ENCODE measurements around the gene CDK17.
"Not testable (repeated sequence)": the region's sequence is repeated elsewhere in the genome, so short reads cannot be mapped to it uniquely, and the experiment has no call there.

The CDK17 gene

GRCh38 chr12:96365604-96366380 is 34.4 kb downstream of the CDK17 start:
- H3K9me3 Mint-ChIP-seq, result no peaks in the 10 kb centered on the region
- peaks cover 5% of the 10 kb centered on the region for H3K36me3 Mint-ChIP-seq (ENCODE audit: low read depth)

GRCh38 chr12:96364092-96364700 is 36.0 kb downstream of the CDK17 start:
- Mint-ChIP-seq H3K27ac (no peak overlapping the region), H3K4me1 (ENCODE audit: low read depth) (peaks cover 25% of the 10 kb centered on the region), H3K4me3 (no peak overlapping the region), H3K36me3 (ENCODE audit: low read depth) (peaks cover 5% of the 10 kb centered on the region), H3K9me3 (no peaks in the 10 kb centered on the region), H3K27me3 (ENCODE audit: low read depth) (no peaks in the 10 kb centered on the region)

More at GRCh38 chr12:96365604-96366380, 34.4 kb downstream of the CDK17 start:
- H3K4me1 Mint-ChIP-seq (ENCODE audit: low read depth), result peaks cover 22% of the 10 kb centered on the region
- H3K27ac Mint-ChIP-seq, result no peak overlapping the region
- H3K27me3 Mint-ChIP-seq (ENCODE audit: low read depth), result no peaks in the 10 kb centered on the region
- no peak overlapping the region for H3K4me3 Mint-ChIP-seq

GRCh38 chr12:96361074-96361473 is 39.2 kb downstream of the CDK17 start:
- H3K36me3 Mint-ChIP-seq (ENCODE audit: low read depth), result no peaks in the 10 kb centered on the region
- H3K9me3 Mint-ChIP-seq, result no peaks in the 10 kb centered on the region
- peaks cover 23% of the 10 kb centered on the region for H3K4me1 Mint-ChIP-seq (ENCODE audit: low read depth)
- no peak overlapping the region for H3K4me3 Mint-ChIP-seq
- H3K27me3 Mint-ChIP-seq (ENCODE audit: low read depth), result no peaks in the 10 kb centered on the region
- H3K27ac Mint-ChIP-seq, result no peak overlapping the region

- Mint-ChIP-seq H3K36me3 (ENCODE audit: low read depth) (no peaks in the 10 kb centered on the region), H3K4me3 (no peak overlapping the region), H3K9me3 (no peaks in the 10 kb centered on the region), H3K27me3 (ENCODE audit: low read depth) (no peaks in the 10 kb centered on the region), H3K4me1 (ENCODE audit: low read depth) (peaks cover 23% of the 10 kb centered on the region), H3K27ac (no peak overlapping the region)
Observed at GRCh38 chr12:96360550-96360949, 39.7 kb downstream of the CDK17 start.

GRCh38 chr12:96359328-96359727 is 40.9 kb downstream of the CDK17 start:
- Mint-ChIP-seq H3K4me3 (no peak overlapping the region), H3K9me3 (no peaks in the 10 kb centered on the region), H3K36me3 (ENCODE audit: low read depth) (no peaks in the 10 kb centered on the region), H3K4me1 (ENCODE audit: low read depth) (peaks cover 22% of the 10 kb centered on the region), H3K27ac (no peak overlapping the region), H3K27me3 (ENCODE audit: low read depth) (no peaks in the 10 kb centered on the region)

- Mint-ChIP-seq H3K27me3 (ENCODE audit: low read depth) (no peaks in the 10 kb centered on the region), H3K36me3 (ENCODE audit: low read depth) (no peaks in the 10 kb centered on the region), H3K4me1 (ENCODE audit: low read depth) (peaks cover 33% of the 10 kb centered on the region), H3K4me3 (no peak overlapping the region), H3K27ac (no peak overlapping the region), H3K9me3 (no peaks in the 10 kb centered on the region)
Observed at GRCh38 chr12:96356831-96357230, 43.4 kb downstream of the CDK17 start.

GRCh38 chr12:96354844-96355534 is 45.2 kb downstream of the CDK17 start:
- Mint-ChIP-seq H3K27ac (no peak overlapping the region), H3K9me3 (no peaks in the 10 kb centered on the region), H3K4me3 (no peak overlapping the region), H3K36me3 (ENCODE audit: low read depth) (no peaks in the 10 kb centered on the region), H3K27me3 (ENCODE audit: low read depth) (no peaks in the 10 kb centered on the region), H3K4me1 (ENCODE audit: low read depth) (peaks cover 33% of the 10 kb centered on the region)

GRCh38 chr12:96354326-96354725 is 45.9 kb downstream of the CDK17 start:
- Mint-ChIP-seq H3K9me3 (no peaks in the 10 kb centered on the region), H3K4me3 (no peak overlapping the region), H3K27ac (no peak overlapping the region), H3K36me3 (ENCODE audit: low read depth) (no peaks in the 10 kb centered on the region), H3K4me1 (ENCODE audit: low read depth) (peaks cover 31% of the 10 kb centered on the region), H3K27me3 (ENCODE audit: low read depth) (no peaks in the 10 kb centered on the region)

GRCh38 chr12:96352161-96352835 is 47.9 kb downstream of the CDK17 start:
- no peak overlapping the region for H3K4me3 Mint-ChIP-seq
- H3K27me3 Mint-ChIP-seq (ENCODE audit: low read depth), result no peaks in the 10 kb centered on the region
- no peaks in the 10 kb centered on the region for H3K9me3 Mint-ChIP-seq
- no peaks in the 10 kb centered on the region for H3K36me3 Mint-ChIP-seq (ENCODE audit: low read depth)
- no peak overlapping the region for H3K27ac Mint-ChIP-seq
- peaks cover 37% of the 10 kb centered on the region for H3K4me1 Mint-ChIP-seq (ENCODE audit: low read depth)

GRCh38 chr12:96350982-96351381 is 49.3 kb downstream of the CDK17 start:
- peaks cover 44% of the 10 kb centered on the region for H3K4me1 Mint-ChIP-seq (ENCODE audit: low read depth)
- H3K36me3 Mint-ChIP-seq (ENCODE audit: low read depth), result no peaks in the 10 kb centered on the region
- H3K4me3 Mint-ChIP-seq, result no peak overlapping the region
- H3K9me3 Mint-ChIP-seq, result no peaks in the 10 kb centered on the region
- no peaks in the 10 kb centered on the region for H3K27me3 Mint-ChIP-seq (ENCODE audit: low read depth)
- H3K27ac Mint-ChIP-seq, result no peak overlapping the region

GRCh38 chr12:96347130-96347699 is 53.0 kb downstream of the CDK17 start:
- no peaks in the 10 kb centered on the region for H3K27me3 Mint-ChIP-seq (ENCODE audit: low read depth)
- peaks cover 50% of the 10 kb centered on the region for H3K4me1 Mint-ChIP-seq (ENCODE audit: low read depth)
- peak overlapping the region; percentile 38 for H3K27ac Mint-ChIP-seq
- H3K4me3 Mint-ChIP-seq, result peak overlapping the region; percentile 66
- H3K36me3 Mint-ChIP-seq (ENCODE audit: low read depth), result peaks cover 30% of the 10 kb centered on the region
- H3K9me3 Mint-ChIP-seq, result peaks cover 21% of the 10 kb centered on the region

- peak overlapping the region; percentile 38 for H3K27ac Mint-ChIP-seq
- H3K36me3 Mint-ChIP-seq (ENCODE audit: low read depth), result peaks cover 30% of the 10 kb centered on the region
- H3K4me1 Mint-ChIP-seq (ENCODE audit: low read depth), result peaks cover 46% of the 10 kb centered on the region
- H3K4me3 Mint-ChIP-seq, result peak overlapping the region; percentile 66
- H3K27me3 Mint-ChIP-seq (ENCODE audit: low read depth), result not testable (repeated sequence)
- H3K9me3 Mint-ChIP-seq, result peaks cover 21% of the 10 kb centered on the region
Observed at GRCh38 chr12:96346716-96347115, 53.5 kb downstream of the CDK17 start.

- H3K27me3 Mint-ChIP-seq (ENCODE audit: low read depth), result no peaks in the 10 kb centered on the region
- H3K36me3 Mint-ChIP-seq (ENCODE audit: low read depth), result peaks cover 31% of the 10 kb centered on the region
- H3K4me1 Mint-ChIP-seq (ENCODE audit: low read depth), result peaks cover 37% of the 10 kb centered on the region
Observed at GRCh38 chr12:96344124-96344695, 56.0 kb downstream of the CDK17 start.

More at GRCh38 chr12:96344124-96344695, 56.0 kb downstream of the CDK17 start:
- no peak overlapping the region for H3K27ac Mint-ChIP-seq
- H3K4me3 Mint-ChIP-seq, result no peak overlapping the region
- peaks cover 21% of the 10 kb centered on the region for H3K9me3 Mint-ChIP-seq
